K562 (cell line): ENCODE data around the gene CSAD. TPM values are rescaled to one million over a fixed set of nuclear protein-coding genes. Genes with fewer than 3 reads are reported as not detected.
A peak's percentile ranks its signal among the peaks of the same experiment; 100 is the strongest.

Source experiments
- ATAC-seq: fragments of 200-7000 bp; cut with Tn5 transposase; 3 replicates; pipeline ENCODE4 v1.9.1; 2020; ENCODE audit warnings: moderate library complexity
- BruUV-seq: library from RNA; stranded (reverse); fragments of 400-500 nt; replicated peaks from 2 replicates; lab custom pipeline; 2021; lab: Mats Ljungman, UMichigan
- CTCF ChIA-PET: fragments of 300-600 bp; formaldehyde crosslinking; extraction: SDS; loops from one replicate; lab custom pipeline; 2021; ENCODE audit warnings: low intra/inter-chr PET ratio; lab: Yijun Ruan, JAX
- POLR2A ChIA-PET: fragments of 300-600, 350-650 bp; sonication (Branson Sonifier 250); formaldehyde crosslinking; extraction: SDS; loops from one replicate; lab custom pipeline; 2021; ENCODE audit warnings: antibody characterized with exemption, inconsistent platforms; lab: Yijun Ruan, JAX
- DNase-seq, 4 experiments: peaks; one replicate each; pipeline versions ENCODE4 v3.0.0 to v3.0.0-alpha.2; 2011 to 2018; ENCODE audit warnings: low spot score in 3 of 4, mixed read lengths in 3 of 4; ENCODE audit errors: extremely low read depth in 1 of 4
- FAIRE-seq: peaks from 2 replicates; lab custom pipeline; 2011; peaks lifted over from hg19 to GRCh38; lab: Jason Lieb, UNC
- H2AFZ ChIP-seq: 2 replicates; pipeline ENCODE4 v1.6.0; 2011; ENCODE audit warnings: low read depth, low read length, control low read depth, inconsistent platforms
- H3K27ac ChIP-seq: fragments of 200-600 bp; 3 replicates; pipeline ENCODE4 v1.8.0; 2011; ENCODE audit warnings: low read depth, mild to moderate bottlenecking, control low read depth, inconsistent platforms, low read length, moderate library complexity, mixed read lengths; ENCODE audit errors: extremely low read depth
- H3K27me3 ChIP-seq, 2 experiments: fragments of 300-600 bp in 1 of 2; 2 replicates in 1 of 2; 3 replicates in 1 of 2; pipeline versions ENCODE4 v1.6.0 to v1.8.0; 2011; ENCODE audit warnings: inconsistent platforms in 2 of 2, low read length in 2 of 2, mild to moderate bottlenecking in 1 of 2, mixed read lengths in 1 of 2, moderate library complexity in 1 of 2; ENCODE audit not compliant: control insufficient read depth in 2 of 2, insufficient read depth in 2 of 2
- H3K36me3 ChIP-seq: fragments of 300-600 bp; 3 replicates; pipeline ENCODE4 v1.8.0; 2011; ENCODE audit warnings: mild to moderate bottlenecking, low read length, inconsistent platforms; ENCODE audit not compliant: control insufficient read depth, insufficient read depth
- H3K4me1 ChIP-seq, 2 experiments: fragments of 200-600 bp in 1 of 2; replicated peaks in 1 of 2; 2 replicates in 1 of 2; 3 replicates in 1 of 2; pipeline versions ENCODE4 v1.5.1 to v1.8.0; 2011; ENCODE audit warnings: inconsistent platforms in 2 of 2, low read length in 2 of 2, mild to moderate bottlenecking in 1 of 2, mixed read lengths in 1 of 2, moderate library complexity in 1 of 2; ENCODE audit not compliant: control insufficient read depth in 2 of 2, insufficient read depth in 2 of 2
- H3K4me2 ChIP-seq: 2 replicates; pipeline ENCODE4 v1.6.1; 2011; ENCODE audit warnings: low read length, control low read depth, inconsistent platforms, mixed read lengths; ENCODE audit not compliant: insufficient read depth
- H3K4me3 ChIP-seq: fragments of 200-600 bp; sonication (generic), shearing (Covaris generic); 2 replicates; pipeline ENCODE4 v1.5.1; 2016; ENCODE audit warnings: control low read depth, inconsistent platforms
- H3K79me2 ChIP-seq: fragments of 200-600 bp; 3 replicates; pipeline ENCODE4 v1.8.0; 2011; ENCODE audit warnings: low read length, inconsistent platforms; ENCODE audit not compliant: control insufficient read depth, insufficient read depth
- H3K9ac ChIP-seq, 2 experiments: 2 replicates each; pipeline versions ENCODE4 v1.6.0 to v1.6.1; 2011; ENCODE audit warnings: low read depth in 2 of 2, low read length in 2 of 2, control low read depth in 1 of 2, inconsistent platforms in 1 of 2, mild to moderate bottlenecking in 1 of 2, mixed read lengths in 1 of 2; ENCODE audit not compliant: insufficient read depth in 1 of 2
- H3K9me1 ChIP-seq: one replicate; pipeline ENCODE4 v1.6.0; 2011; ENCODE audit warnings: inconsistent platforms, mild to moderate bottlenecking, low read length, moderate library complexity; ENCODE audit not compliant: control insufficient read depth, insufficient read depth
- H3K9me3 ChIP-seq: replicated peaks from 2 replicates; pipeline ENCODE4 v1.5.1; 2011; ENCODE audit warnings: low read depth, low read length, inconsistent platforms; ENCODE audit not compliant: control insufficient read depth, insufficient read depth
- H4K20me1 ChIP-seq: replicated peaks from 2 replicates; pipeline ENCODE4 v1.6.1; 2011; ENCODE audit warnings: low read length, inconsistent platforms, mixed read lengths; ENCODE audit not compliant: control insufficient read depth, insufficient read depth
- BRD9 ChIP-seq: fragments of 450-650 bp; IDR thresholded peaks from 2 replicates; pipeline ENCODE4 v1.6.1; 2018; ENCODE audit warnings: low read depth; ENCODE audit not compliant: partially characterized antibody
- EGR1 ChIP-seq: fragments of 450-650 bp; conservative IDR thresholded peaks from 2 replicates; pipeline ENCODE4 v1.6.1; 2017; ENCODE audit warnings: mild to moderate bottlenecking
- GABPA ChIP-seq: fragments of 200-800 bp; sonication (Bioruptor generic); conservative IDR thresholded peaks from 2 replicates; pipeline ENCODE4 v1.6.1; 2016; ENCODE audit warnings: low read depth, missing genetic modification characterization, missing compliant biosample characterization
- GABPB1 ChIP-seq: sonication (generic); formaldehyde crosslinking; IDR thresholded peaks from 2 replicates; pipeline ENCODE4 v1.8.0; 2022; ENCODE audit warnings: mild to moderate bottlenecking, missing genetic modification reagents
- KLF6 ChIP-seq: fragments of 250-450 bp; sonication (Bioruptor Pico); IDR thresholded peaks from 2 replicates; pipeline ENCODE4 v1.4.0; 2020; ENCODE audit warnings: mild to moderate bottlenecking, moderate library complexity, borderline replicate concordance
- MEIS2 ChIP-seq: fragments of 450-650 bp; IDR thresholded peaks from 2 replicates; pipeline ENCODE4 v1.6.1; 2014; ENCODE audit warnings: mild to moderate bottlenecking; ENCODE audit not compliant: partially characterized antibody
- ZNF263 ChIP-seq: sonication (generic); formaldehyde crosslinking; IDR thresholded peaks from 2 replicates; pipeline ENCODE4 v1.8.0; 2022; ENCODE audit warnings: mild to moderate bottlenecking, missing genetic modification reagents, borderline replicate concordance
- WGBS: fragments of 100-300 bp; shearing (Covaris generic); methylation state at CpG from one replicate; pipeline ENCODE4 v1.1.6; 2016; ENCODE audit warnings: low coverage, mixed read lengths; ENCODE audit not compliant: insufficient coverage; ENCODE audit errors: missing lambda C conversion rate; 5-methylcytosine and 5-hydroxymethylcytosine counted together
- in situ Hi-C: fragments of 300-500 bp; cut with MboI; formaldehyde crosslinking; loops from 4 replicates; pipeline ENCODE4 v1.15.0; 2018; ENCODE audit warnings: inconsistent platforms, mixed read lengths
- intact Hi-C: fragments of 100-400 bp; cut with micrococcal nuclease; formaldehyde crosslinking; loops from 2 replicates; pipeline ENCODE4 v1.14.2; 2022
- polyA plus RNA-seq, 8 experiments: library from polyadenylated mRNA; depleted of rRNA in 4 of 8; stranded (reverse) in 5 of 8; unstranded in 3 of 8; fragments of >200 nt; fragmentation: Nextera tagmentation in 2 of 8; fragmentation: Illumina TruSeq in 1 of 8; extraction: Ambion mirVana in 2 of 8; extraction: Trizol in 1 of 8; gene quantifications; 2 replicates each; pipeline versions ENCODE4 v1.2.1 to v1.2.3, GENCODE V29; 2011 to 2014; ENCODE audit warnings: inconsistent platforms in 1 of 8, missing spikeins in 1 of 8
- total RNA-seq, 7 experiments: library from RNA; depleted of rRNA in 6 of 7; stranded (reverse); fragments of >200 nt in 6 of 7; fragmentation: Illumina TruSeq in 2 of 7; extraction: Trizol in 2 of 7; gene quantifications; 2 replicates each; pipeline versions ENCODE4 v1.2.1 to v1.2.3, GENCODE V29; 2011 to 2021; ENCODE audit warnings: low replicate concordance in 1 of 7
- TF ChIP-seq, protein P1 (sequence below): fragments of 250-450 bp; sonication (Bioruptor Pico); IDR thresholded peaks from 2 replicates; pipeline ENCODE4 v1.5.0; 2021
- TF ChIP-seq, protein P2 (sequence below): fragments of 200-800 bp; sonication (Bioruptor generic); IDR thresholded peaks from 2 replicates; pipeline ENCODE4 v1.6.1; 2017; ENCODE audit warnings: missing genetic modification characterization, missing compliant biosample characterization

The CSAD gene
- total and polyA plus RNA-seq, 9 of the 15 experiments (the other 6 are each of a cell fraction or from before 2014, with no cell fraction given), result 1.8 to 19.6 (median 8.1) TPM

DNA sequence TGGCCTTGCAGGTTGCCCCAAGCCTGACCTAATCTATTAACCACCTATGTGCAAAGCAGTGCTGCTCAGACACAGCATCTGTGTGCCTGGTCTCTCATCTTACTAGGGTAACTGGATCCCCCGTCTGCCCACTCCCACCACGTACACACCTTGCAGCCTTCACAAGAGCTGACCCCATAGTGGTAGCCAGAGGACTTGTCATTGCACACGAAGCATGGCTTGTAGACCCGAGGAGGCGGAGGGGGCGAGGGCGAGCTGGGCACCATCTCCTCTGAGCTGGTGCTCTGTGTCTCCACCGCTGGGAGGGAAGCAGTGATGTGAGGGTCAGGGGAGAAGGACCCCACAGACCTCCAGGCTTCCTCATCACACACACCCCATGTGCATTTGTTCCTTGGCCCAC is 34.8 kb upstream of the CSAD start:
- H3K27ac ChIP-seq, result no peak overlapping the region
- WGBS, result 85% methylated on average over 6 of the region's 8 CpGs
- no peaks in the 10 kb centered on the region for H3K9me1 ChIP-seq
- no peaks in the 10 kb centered on the region for H4K20me1 ChIP-seq
- POLR2A ChIA-PET, result interaction anchor here (0.7 to 1.5 kb wide), 5 partner anchors 8 to 85 kb away, joined by 3 to 4 read pairs (median 3); partner anchors contain the start of gene ITGB7
- FAIRE-seq (no peak), DNase-seq (no peak), ATAC-seq (no peak)
- CTCF ChIA-PET, result interaction anchor here (1.1 to 4.5 kb wide), 2 partner anchors 53 to 72 kb away, joined by 4 to 41 read pairs; partner anchors contain the start of gene ESPL1
- no peaks in the 10 kb centered on the region for H3K9me3 ChIP-seq
- H3K4me2 ChIP-seq, result no peak overlapping the region
- H3K79me2 ChIP-seq, result peaks cover 24% of the 10 kb centered on the region
- in situ Hi-C loops (no loop called here), intact Hi-C loops (no loop called here)
- peaks cover 19 to 52% of the 10 kb centered on the region in 2 experiments for H3K4me1 ChIP-seq
- BruUV-seq, result no TSS peak
- peak overlapping the region in 1 of 2 experiments; percentile 7; a peak in 1 of 4 replicates for H3K9ac ChIP-seq
- H3K36me3 ChIP-seq, result peaks cover 40% of the 10 kb centered on the region; the same call in 2 of the 3 replicates
- no peak overlapping the region for H2AFZ ChIP-seq
- no peak overlapping the region for H3K4me3 ChIP-seq
- no peaks in the 10 kb centered on the region for H3K27me3 ChIP-seq
- TF ChIP-seq BRD9 (no peak), KLF6 (no peak)

DNA sequence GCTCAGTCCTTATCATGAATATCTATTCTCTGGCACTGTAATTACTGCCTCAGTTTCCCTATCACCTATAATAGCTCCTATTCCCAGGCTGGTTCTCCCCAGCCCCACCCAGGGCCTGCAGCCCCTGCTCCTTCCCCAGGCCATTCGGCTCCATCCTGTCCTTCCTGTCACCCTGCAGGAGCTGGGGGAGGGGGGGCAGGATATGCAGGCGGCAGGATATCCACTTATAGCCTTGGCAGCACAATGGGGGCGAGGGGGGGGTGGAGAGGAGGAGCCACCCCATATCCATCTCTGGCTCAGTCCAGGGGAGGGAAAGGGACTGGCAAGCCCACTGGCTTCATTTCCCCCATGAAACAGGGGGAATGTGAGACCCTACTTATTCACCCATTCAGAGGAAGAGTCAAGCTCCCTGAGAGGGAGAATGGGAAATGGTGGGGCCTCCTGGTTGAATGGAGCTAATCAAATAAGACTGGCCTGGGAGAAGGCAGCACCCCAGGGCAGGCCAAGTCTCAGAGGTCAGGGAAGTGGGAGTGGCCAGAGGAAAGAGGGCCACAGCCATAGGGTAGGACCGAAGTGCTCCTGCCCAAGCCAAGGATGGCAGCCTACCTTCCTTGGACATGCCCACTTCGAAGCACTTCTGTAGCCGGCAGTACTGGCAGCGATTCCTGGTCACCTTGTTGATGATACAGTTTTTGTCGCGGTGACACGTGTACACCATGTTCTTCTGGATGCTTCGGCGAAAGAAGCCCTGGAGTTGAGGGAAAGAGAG is 34.1 kb upstream of the CSAD start:
- DNase-seq (no peak), ATAC-seq (no peak), FAIRE-seq (no peak)
- Histone ChIP-seq H2AFZ (no peak overlapping the region), H3K4me3 (no peak overlapping the region), H4K20me1 (no peaks in the 10 kb centered on the region), H3K79me2 (peaks cover 24% of the 10 kb centered on the region), H3K4me2 (no peak overlapping the region), H3K9me3 (no peaks in the 10 kb centered on the region), H3K27me3 (no peaks in the 10 kb centered on the region), H3K4me1 (peaks cover 19 to 47% of the 10 kb centered on the region in 2 experiments), H3K36me3 (peaks cover 40% of the 10 kb centered on the region), H3K9ac (peak overlapping the region in 1 of 2 experiments; percentile 11; a peak in 1 of 4 replicates), H3K27ac (no peak overlapping the region), H3K9me1 (no peaks in the 10 kb centered on the region)
- no peak for TF ChIP-seq GABPB1 (CRISPR knock-in tag)
- no peak for TF ChIP-seq EGR1
- TF ChIP-seq MEIS2, result no peak
- no peak for TF ChIP-seq ZNF263
- TF ChIP-seq, protein P1, sequence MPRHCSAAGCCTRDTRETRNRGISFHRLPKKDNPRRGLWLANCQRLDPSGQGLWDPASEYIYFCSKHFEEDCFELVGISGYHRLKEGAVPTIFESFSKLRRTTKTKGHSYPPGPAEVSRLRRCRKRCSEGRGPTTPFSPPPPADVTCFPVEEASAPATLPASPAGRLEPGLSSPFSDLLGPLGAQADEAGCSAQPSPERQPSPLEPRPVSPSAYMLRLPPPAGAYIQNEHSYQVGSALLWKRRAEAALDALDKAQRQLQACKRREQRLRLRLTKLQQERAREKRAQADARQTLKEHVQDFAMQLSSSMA (CRISPR knock-in tag), result no peak
- no peak for TF ChIP-seq GABPA (tag)
- TF ChIP-seq, protein P2, sequence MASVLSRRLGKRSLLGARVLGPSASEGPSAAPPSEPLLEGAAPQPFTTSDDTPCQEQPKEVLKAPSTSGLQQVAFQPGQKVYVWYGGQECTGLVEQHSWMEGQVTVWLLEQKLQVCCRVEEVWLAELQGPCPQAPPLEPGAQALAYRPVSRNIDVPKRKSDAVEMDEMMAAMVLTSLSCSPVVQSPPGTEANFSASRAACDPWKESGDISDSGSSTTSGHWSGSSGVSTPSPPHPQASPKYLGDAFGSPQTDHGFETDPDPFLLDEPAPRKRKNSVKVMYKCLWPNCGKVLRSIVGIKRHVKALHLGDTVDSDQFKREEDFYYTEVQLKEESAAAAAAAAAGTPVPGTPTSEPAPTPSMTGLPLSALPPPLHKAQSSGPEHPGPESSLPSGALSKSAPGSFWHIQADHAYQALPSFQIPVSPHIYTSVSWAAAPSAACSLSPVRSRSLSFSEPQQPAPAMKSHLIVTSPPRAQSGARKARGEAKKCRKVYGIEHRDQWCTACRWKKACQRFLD (CRISPR knock-in tag), result no peak
- no TSS peak for BruUV-seq
- CTCF ChIA-PET, result interaction anchor here (0.9 to 4.5 kb wide), 3 partner anchors 36 to 106 kb away, joined by 3 to 41 read pairs (median 10); a partner anchor contains a TSS
- 75% methylated on average over 11 of the region's 12 CpGs for WGBS
- in situ Hi-C loops, result loop anchor here (5.0 kb wide), 1 partner anchor 72 kb away; no protein-coding TSS in a partner anchor
- POLR2A ChIA-PET, result interaction anchor here (0.7 to 2.1 kb wide), 7 partner anchors 28 to 80 kb away, joined by 3 to 6 read pairs (median 4); partner anchors contain the start of genes CSAD, PFDN5 and ZNF740
- intact Hi-C loops, result no loop called here
